SK-N-MC (cell line): Measurements from ENCODE around the gene NRM.
A peak's percentile ranks its signal among the peaks of the same experiment; 100 is the strongest.

Experiments
- DNase-seq: peaks from one replicate; pipeline ENCODE4 v3.0.0-alpha.2; 2011; ENCODE audit warnings: low read depth, low spot score
- H3K27ac ChIP-seq: fragments of 200-600 bp; sonication (generic); 2 replicates; pipeline ENCODE4 v1.5.1; 2016; ENCODE audit warnings: mixed run types
- H3K36me3 ChIP-seq: fragments of 200-600 bp; sonication (generic); 2 replicates; pipeline ENCODE4 v1.6.1; 2017; ENCODE audit warnings: antibody characterized with exemption, low read length, mixed read lengths; ENCODE audit not compliant: insufficient read depth
- H3K4me3 ChIP-seq: fragments of 200-600 bp; sonication (generic); 2 replicates; pipeline ENCODE4 v1.5.1; 2016
- H3K9ac ChIP-seq: fragments of 200-600 bp; sonication (generic); 2 replicates; pipeline ENCODE4 v1.8.0; 2017; ENCODE audit warnings: mixed run types, mixed read lengths; ENCODE audit not compliant: insufficient read length
- H3K9me3 ChIP-seq: fragments of 200-600 bp; sonication (generic); 2 replicates; pipeline ENCODE4 v1.6.1; 2017; ENCODE audit warnings: low read depth, mild to moderate bottlenecking, antibody characterized with exemption, low read length, moderate library complexity, mixed read lengths
- EZH2 ChIP-seq: fragments of 200-600 bp; sonication (generic); IDR thresholded peaks from one replicate; pipeline ENCODE4 v1.6.1; 2017; ENCODE audit warnings: antibody characterized with exemption
- FOXP2 ChIP-seq: optimal IDR thresholded peaks from 2 replicates; pipeline ENCODE3; 2011; ENCODE audit warnings: mild to moderate bottlenecking, moderate library complexity; ENCODE audit not compliant: insufficient read depth; ENCODE audit errors: extremely low read length, control extremely low read depth
- POLR2AphosphoS5 ChIP-seq: IDR thresholded peaks from 2 replicates; pipeline ENCODE4 v1.6.1; 2012; ENCODE audit warnings: mild to moderate bottlenecking, low read depth, low read length, borderline replicate concordance

NRM gene, protein sequence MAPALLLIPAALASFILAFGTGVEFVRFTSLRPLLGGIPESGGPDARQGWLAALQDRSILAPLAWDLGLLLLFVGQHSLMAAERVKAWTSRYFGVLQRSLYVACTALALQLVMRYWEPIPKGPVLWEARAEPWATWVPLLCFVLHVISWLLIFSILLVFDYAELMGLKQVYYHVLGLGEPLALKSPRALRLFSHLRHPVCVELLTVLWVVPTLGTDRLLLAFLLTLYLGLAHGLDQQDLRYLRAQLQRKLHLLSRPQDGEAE

DNA sequence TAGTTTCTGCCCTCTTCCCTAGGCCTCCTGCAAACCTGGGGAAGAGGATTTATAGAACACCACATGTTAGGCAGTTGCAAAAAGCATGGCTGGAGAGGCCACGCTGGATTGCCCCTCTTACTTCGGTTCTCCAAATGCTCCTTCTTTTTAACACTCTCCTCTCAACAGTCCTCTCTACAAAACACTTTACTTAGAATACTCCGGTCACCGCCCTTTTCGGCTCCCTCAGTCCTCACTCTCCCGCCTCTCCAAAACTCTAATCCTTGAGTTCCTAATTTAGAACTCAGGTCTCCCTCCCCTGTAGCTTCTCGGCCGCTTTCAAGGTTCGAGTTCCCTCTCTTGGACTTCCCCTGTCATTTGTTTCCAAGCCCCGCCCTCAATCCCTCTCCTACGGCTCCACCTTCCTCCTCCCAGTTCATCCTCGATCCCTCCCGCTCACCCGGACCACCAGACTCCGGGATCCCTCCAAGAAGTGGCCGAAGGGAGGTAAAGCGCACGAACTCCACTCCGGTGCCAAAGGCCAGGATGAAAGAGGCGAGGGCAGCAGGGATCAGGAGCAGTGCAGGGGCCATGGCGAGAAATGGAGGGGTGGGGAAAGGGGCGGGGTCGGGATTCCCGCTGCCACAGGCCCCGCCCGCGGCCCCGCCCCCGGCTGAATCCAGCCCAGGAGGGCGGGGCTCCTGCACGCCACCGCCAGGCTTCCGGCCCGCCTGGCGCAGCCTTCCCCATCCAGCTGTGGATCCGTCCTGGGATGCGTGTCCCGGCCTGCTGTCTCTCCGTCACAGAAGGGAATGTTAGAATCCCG, at the start of gene NRM:
Gene NRM, minus strand, starts transcription at position 582 of the 805 bp plus-strand sequence. Its CDS starts 10 bp downstream, at position 572.
- Histone ChIP-seq H3K9ac (peak within 1 kb of the TSS; percentile 80), H3K36me3 (no peaks in the 10 kb centered on the region), H3K4me3 (peak within 1 kb of the TSS; percentile 93), H3K9me3 (no peaks in the 10 kb centered on the region), H3K27ac (peak within 1 kb of the TSS; percentile 27; the same call in 1 of the 2 replicates)
- TF ChIP-seq FOXP2 = no peak
- TF ChIP-seq EZH2 = no peak
- TF ChIP-seq POLR2AphosphoS5 = peak; percentile 90
- no peak for DNase-seq

DNA sequence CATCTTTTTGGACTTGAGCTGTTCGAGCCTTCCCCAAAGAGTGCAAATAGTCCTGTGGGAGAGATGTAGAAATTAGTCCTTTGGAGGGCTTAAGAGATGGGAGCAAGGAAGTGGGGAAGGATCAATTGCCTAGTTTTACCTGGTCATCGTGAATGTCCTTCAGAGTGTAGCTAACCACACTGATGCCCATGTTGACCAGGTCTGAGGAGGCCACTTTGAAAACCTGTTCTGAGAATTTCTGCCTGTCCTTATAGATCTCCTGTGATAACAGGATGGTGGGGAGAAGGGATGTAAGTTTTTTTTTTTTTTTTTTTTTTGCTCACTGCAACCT, 49.7 kb upstream of the NRM start:
- TF ChIP-seq FOXP2 = no peak
- no peak for TF ChIP-seq EZH2
- no peak for TF ChIP-seq POLR2AphosphoS5
- no peak overlapping the region for H3K4me3 ChIP-seq
- peaks cover 19% of the 10 kb centered on the region for H3K36me3 ChIP-seq

DNA sequence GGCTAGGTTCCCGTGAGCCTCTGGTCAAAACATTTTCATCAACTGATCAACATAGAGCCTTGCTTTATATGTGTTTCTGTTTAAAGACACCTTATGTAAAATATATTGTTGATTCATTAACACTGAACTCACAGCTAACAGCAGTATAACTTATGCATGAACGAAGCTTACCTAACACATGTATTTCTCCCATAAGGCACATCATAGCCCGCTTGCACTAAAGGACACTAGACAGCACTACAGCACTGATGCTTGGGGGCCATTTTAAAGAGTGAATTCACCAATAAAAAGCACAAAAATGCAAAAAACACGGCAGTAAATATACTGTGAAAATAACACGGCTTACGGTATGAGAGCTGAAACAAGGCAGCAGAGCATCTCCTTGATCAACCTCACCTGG, 47.7 kb upstream of the NRM start:
- Histone ChIP-seq H3K27ac (no peak overlapping the region), H3K4me3 (no peak overlapping the region), H3K9ac (no peak overlapping the region), H3K36me3 (peaks cover 19% of the 10 kb centered on the region), H3K9me3 (no peaks in the 10 kb centered on the region)
- TF ChIP-seq FOXP2 (no peak), EZH2 (no peak), POLR2AphosphoS5 (no peak)
- DNase-seq = no peak

More for the DNA sequence above, 49.7 kb upstream of the NRM start:
- no peaks in the 10 kb centered on the region for H3K9me3 ChIP-seq
- H3K9ac ChIP-seq = no peak overlapping the region
- H3K27ac ChIP-seq = no peak overlapping the region
- no peak for DNase-seq

DNA sequence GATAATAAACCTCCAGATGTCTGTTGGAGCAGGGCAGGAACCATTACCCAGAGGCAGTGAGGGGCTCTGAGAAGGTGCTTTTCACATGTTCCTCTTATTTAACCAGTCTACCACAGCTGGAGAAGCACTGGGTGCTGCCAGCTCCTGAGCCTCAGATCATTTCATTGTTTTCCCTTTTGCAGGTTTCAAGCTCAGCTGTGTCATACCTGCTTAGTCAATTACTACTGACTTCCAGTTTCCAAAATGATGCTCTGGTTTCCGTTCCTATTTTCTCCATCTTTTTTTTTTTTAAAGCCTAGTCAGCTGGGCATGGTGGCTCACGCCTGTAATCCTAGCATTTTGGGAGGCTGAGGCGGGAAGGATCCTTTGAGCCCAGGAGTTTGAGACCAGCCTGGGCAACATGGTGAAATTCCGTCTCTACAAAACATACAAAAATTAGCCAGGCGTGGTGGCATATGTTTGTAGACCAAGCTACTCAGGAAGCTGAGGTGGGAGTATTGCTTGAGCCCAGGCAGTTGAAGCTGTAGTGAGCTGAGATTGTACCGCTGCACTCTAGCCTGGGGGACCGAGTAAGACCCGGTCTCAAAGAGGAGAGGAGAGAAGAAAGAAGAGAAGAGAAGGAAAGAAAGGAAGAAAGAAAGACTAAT, 45.0 kb upstream of the NRM start:
- no peak for TF ChIP-seq EZH2
- no peak for TF ChIP-seq FOXP2
- TF ChIP-seq POLR2AphosphoS5 = no peak
- Histone ChIP-seq H3K9ac (no peak overlapping the region), H3K4me3 (no peak overlapping the region), H3K36me3 (peaks cover 19% of the 10 kb centered on the region), H3K9me3 (no peaks in the 10 kb centered on the region), H3K27ac (no peak overlapping the region)
- DNase-seq = no peak

DNA sequence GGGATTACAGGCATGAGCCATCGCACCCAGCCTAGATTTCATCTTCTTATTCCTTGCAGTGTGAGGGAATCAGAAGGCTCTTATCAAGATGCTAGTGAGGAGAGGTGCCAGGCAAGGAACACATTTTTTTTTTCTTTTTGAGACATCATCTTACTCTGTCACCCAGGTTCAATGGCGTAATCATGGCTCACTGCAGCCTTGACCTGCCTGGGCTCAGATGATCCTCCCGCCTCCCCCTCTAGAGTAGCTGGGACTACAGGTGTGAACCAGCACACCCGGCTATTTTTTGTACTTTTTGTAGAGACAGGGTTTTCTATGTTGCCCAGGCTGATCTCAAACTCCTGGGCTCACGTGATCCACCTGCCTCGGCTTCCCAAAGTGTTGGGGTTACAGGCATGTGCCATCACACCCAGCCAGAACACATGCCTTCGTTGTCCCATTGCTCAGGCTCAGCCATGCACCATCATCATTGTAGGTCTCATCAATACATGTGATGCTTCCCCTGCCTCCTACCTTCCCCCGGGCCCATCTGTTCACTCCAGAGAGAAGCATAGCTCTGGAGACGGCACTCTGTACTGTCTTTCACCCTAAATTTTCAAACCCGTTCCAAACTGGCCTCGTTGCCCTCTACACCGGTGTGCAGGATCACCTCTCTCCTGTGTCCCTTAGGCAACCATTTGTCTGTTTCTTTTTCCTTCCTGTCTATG, 41.6 kb upstream of the NRM start:
- Histone ChIP-seq H3K9ac (no peak overlapping the region), H3K4me3 (no peak overlapping the region), H3K27ac (no peak overlapping the region), H3K36me3 (peaks cover 12% of the 10 kb centered on the region), H3K9me3 (no peaks in the 10 kb centered on the region)
- no peak for DNase-seq
- no peak for TF ChIP-seq FOXP2
- no peak for TF ChIP-seq POLR2AphosphoS5
- TF ChIP-seq EZH2 = no peak

DNA sequence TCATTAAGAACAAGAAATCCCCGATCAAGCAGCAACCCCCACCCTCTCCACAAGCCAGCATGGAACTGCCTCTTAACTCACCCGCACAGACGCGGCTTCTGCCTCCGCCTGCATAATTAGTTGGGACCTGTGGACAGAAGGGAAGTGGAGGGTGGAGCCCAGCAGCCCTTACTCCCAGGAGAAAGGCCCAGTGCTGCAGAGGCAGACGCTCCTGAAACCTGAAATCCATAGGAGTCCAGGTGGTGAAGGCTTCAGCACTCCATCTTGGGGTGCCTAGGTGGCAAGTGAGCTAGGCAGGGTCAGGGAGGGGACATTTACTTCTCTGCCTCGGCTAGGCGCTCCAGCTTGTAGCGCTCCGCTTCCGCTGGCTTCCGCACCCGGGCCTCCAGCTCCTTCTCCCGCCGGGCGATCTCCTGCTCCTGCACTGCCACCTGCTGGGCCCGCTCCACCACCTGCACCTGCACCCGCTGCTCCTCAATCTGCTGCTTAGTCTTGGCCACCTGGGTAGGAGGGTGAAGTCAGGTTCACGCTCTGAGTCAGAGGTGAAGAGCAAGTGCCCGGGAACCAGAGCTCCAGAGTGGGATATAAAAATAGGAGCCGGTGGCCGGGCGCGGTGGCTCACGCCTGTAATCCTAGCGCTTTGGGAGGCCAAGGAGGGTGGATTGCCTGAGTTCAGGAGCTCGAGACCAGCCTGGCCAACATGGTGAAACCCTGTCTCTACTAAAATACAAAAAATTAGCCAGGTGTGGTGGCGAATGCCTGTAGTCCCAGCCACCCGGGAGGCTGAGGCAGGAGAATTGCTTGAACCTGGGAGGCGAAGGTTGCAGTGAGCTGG, 40.0 kb upstream of the NRM start:
- no peak overlapping the region for H3K27ac ChIP-seq
- no peaks in the 10 kb centered on the region for H3K9me3 ChIP-seq
- DNase-seq = no peak
- peaks cover 8% of the 10 kb centered on the region for H3K36me3 ChIP-seq
- H3K4me3 ChIP-seq = no peak overlapping the region
- TF ChIP-seq POLR2AphosphoS5 (no peak), FOXP2 (no peak), EZH2 (no peak)
- no peak overlapping the region for H3K9ac ChIP-seq

DNA sequence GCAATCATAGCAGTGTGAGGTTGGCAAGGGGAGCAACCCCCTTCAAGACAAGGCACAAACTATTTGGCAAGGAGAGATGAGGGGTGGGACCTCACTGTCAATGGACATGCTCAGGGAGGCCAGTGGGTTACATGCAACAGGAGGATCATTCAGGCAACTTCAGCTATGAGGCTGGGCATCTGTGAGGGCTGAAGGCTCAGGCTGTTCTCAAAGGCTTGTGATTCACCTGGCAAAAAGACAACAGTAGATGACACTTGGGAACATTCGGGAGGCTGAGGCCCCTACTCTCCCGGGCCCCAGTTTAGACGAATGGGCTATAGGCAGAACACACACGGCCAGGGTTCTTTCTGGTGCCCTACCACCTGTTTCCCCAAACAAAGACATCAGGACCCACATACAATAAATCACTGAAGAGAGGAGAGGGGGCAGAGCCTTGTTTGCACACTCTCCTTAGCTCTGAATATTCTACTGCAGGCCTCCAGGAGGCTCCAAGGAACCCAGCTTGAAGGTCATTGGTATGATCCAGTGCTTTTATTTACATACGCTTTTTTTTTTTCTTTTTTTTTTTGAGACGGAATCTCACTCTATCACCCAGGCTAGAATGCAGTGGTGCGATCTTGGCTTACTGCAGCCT, 37.3 kb upstream of the NRM start:
- Histone ChIP-seq H3K27ac (peak overlapping the region; percentile 2; the same call in 1 of the 2 replicates), H3K4me3 (no peak overlapping the region), H3K9me3 (no peaks in the 10 kb centered on the region), H3K36me3 (peaks cover 30% of the 10 kb centered on the region), H3K9ac (no peak overlapping the region)
- DNase-seq = no peak
- TF ChIP-seq FOXP2 = no peak
- TF ChIP-seq EZH2 = no peak
- TF ChIP-seq POLR2AphosphoS5 = no peak
